ENCODE results near the gene CDC27. TPM values are rescaled to one million over a fixed set of nuclear protein-coding genes. Genes with fewer than 3 reads are reported as not detected.

The CDC27 gene
- polyA plus RNA-seq, 1 donor (not counting 4 experiments of a cell fraction or from before 2014, with no cell fraction given): 95.6 TPM

DNA sequence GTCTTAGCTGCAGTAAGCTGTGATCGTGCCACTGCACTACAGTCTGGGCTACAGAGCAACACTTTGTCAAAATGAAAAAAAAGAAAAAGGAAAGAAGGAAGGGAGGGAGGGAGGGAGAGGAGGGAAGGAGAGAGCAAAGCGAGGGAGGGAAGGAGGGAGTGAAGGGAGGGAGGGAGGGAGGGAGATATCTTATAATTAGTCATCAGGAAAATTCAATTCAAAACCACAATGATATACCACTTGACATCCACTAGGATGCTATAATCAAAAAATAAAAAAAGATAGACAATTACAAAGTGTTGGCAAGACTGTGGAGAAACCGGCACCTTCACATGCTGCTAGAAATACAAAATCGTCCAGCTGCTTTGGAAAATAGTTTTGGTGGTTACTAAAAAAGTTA, 93.8 kb downstream of the CDC27 start:
- H3K9me3 ChIP-seq (ENCODE audit: control insufficient read depth, low read depth, low read length): no peaks in the 10 kb centered on the region
- H4K20me1 ChIP-seq (ENCODE audit: control insufficient read depth, extremely low read depth, insufficient read depth, low read length): no peaks in the 10 kb centered on the region
- FAIRE-seq (no peak), DNase-seq (ENCODE audit: low read depth, low spot score) (no peak)
- TF ChIP-seq EZH2 (IDR thresholded peaks at IDR 0.05; ENCODE audit: low read length): no peak
- H3K9me1 ChIP-seq (ENCODE audit: control insufficient read depth, extremely low read depth, insufficient read depth, low read length): no peaks in the 10 kb centered on the region
- H3K4me1 ChIP-seq (ENCODE audit: control insufficient read depth, extremely low read depth, insufficient read depth, low read length): no peaks in the 10 kb centered on the region
- no peak overlapping the region for H3K4me3 ChIP-seq (ENCODE audit: control insufficient read depth in 2 of 3, extremely low read depth in 1 of 3, insufficient read depth in 2 of 3, low read depth in 1 of 3, low read length in 3 of 3)
- no peak overlapping the region for H2AFZ ChIP-seq (ENCODE audit: control insufficient read depth, low read length)
- H3K27me3 ChIP-seq (ENCODE audit: control insufficient read depth, extremely low read depth, insufficient read depth, low read length): no peaks in the 10 kb centered on the region
- H3K9ac ChIP-seq (ENCODE audit: control insufficient read depth, extremely low read depth, insufficient read depth, low read length): no peak overlapping the region
- H3K4me2 ChIP-seq (ENCODE audit: control insufficient read depth, extremely low read depth, insufficient read depth, low read depth, low read length): no peak overlapping the region
- dilution Hi-C loops (cut with MboI; ENCODE audit: extremely low pct_ligation_motif_present, low sequenced_read_pairs): no loop called here
- no peaks in the 10 kb centered on the region for H3K36me3 ChIP-seq (ENCODE audit: control insufficient read depth in 2 of 2, extremely low read depth in 1 of 2, insufficient read depth in 2 of 2, low read length in 2 of 2)
- H3K79me2 ChIP-seq (ENCODE audit: control insufficient read depth, insufficient read depth, low read length): peaks cover 15% of the 10 kb centered on the region
- H3K27ac ChIP-seq (ENCODE audit: control insufficient read depth, insufficient read depth, low read length): no peak overlapping the region

DNA sequence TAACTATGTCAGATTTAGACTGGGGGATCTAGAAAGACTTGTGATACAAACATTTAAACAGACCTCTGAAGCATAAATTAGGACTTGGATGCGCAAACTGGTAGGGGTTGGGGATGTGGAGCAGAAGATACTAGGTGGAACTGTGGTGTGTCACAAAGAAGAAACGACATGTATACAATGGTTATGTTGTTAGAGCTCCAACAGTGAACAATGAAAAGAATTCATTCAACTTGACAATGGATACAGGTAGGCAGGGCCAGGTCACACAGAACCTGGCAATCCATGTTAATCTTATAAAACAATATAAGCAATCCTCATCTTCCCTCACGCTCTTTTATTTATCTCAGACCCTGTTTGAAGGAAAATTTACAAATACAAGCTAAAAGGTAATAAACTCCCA, 102.0 kb downstream of the CDC27 start:
- H2AFZ ChIP-seq (ENCODE audit: control insufficient read depth, low read length): no peak overlapping the region
- H3K27me3 ChIP-seq (ENCODE audit: control insufficient read depth, extremely low read depth, insufficient read depth, low read length): no peaks in the 10 kb centered on the region
- TF ChIP-seq, protein P1, sequence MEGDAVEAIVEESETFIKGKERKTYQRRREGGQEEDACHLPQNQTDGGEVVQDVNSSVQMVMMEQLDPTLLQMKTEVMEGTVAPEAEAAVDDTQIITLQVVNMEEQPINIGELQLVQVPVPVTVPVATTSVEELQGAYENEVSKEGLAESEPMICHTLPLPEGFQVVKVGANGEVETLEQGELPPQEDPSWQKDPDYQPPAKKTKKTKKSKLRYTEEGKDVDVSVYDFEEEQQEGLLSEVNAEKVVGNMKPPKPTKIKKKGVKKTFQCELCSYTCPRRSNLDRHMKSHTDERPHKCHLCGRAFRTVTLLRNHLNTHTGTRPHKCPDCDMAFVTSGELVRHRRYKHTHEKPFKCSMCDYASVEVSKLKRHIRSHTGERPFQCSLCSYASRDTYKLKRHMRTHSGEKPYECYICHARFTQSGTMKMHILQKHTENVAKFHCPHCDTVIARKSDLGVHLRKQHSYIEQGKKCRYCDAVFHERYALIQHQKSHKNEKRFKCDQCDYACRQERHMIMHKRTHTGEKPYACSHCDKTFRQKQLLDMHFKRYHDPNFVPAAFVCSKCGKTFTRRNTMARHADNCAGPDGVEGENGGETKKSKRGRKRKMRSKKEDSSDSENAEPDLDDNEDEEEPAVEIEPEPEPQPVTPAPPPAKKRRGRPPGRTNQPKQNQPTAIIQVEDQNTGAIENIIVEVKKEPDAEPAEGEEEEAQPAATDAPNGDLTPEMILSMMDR (optimal IDR thresholded peaks at IDR 0.05 in 1 of 3, IDR thresholded peaks at IDR 0.05 in 1 of 3, conservative IDR thresholded peaks at IDR 0.05 in 1 of 3; ENCODE audit: extremely low read depth in 1 of 3, insufficient read depth in 2 of 3, low read length in 3 of 3): no peak
- TF ChIP-seq EZH2 (IDR thresholded peaks at IDR 0.05; ENCODE audit: low read length): no peak
- FAIRE-seq: no peak
- H3K9me1 ChIP-seq (ENCODE audit: control insufficient read depth, extremely low read depth, insufficient read depth, low read length): no peaks in the 10 kb centered on the region
- H3K4me1 ChIP-seq (ENCODE audit: control insufficient read depth, extremely low read depth, insufficient read depth, low read length): no peaks in the 10 kb centered on the region
- no peaks in the 10 kb centered on the region for H4K20me1 ChIP-seq (ENCODE audit: control insufficient read depth, extremely low read depth, insufficient read depth, low read length)
- peaks cover 7% of the 10 kb centered on the region for H3K79me2 ChIP-seq (ENCODE audit: control insufficient read depth, insufficient read depth, low read length)
- DNase-seq (ENCODE audit: low read depth, low spot score): no peak
- H3K9ac ChIP-seq (ENCODE audit: control insufficient read depth, extremely low read depth, insufficient read depth, low read length): no peak overlapping the region
- H3K4me2 ChIP-seq (ENCODE audit: control insufficient read depth, extremely low read depth, insufficient read depth, low read depth, low read length): no peak overlapping the region
- H3K4me3 ChIP-seq (ENCODE audit: control insufficient read depth in 2 of 3, extremely low read depth in 1 of 3, insufficient read depth in 2 of 3, low read depth in 1 of 3, low read length in 3 of 3): no peak overlapping the region
- no peaks in the 10 kb centered on the region for H3K9me3 ChIP-seq (ENCODE audit: control insufficient read depth, low read depth, low read length)
- dilution Hi-C loops (cut with MboI; ENCODE audit: extremely low pct_ligation_motif_present, low sequenced_read_pairs): no loop called here
- H3K36me3 ChIP-seq (ENCODE audit: control insufficient read depth in 2 of 2, extremely low read depth in 1 of 2, insufficient read depth in 2 of 2, low read length in 2 of 2): no peaks in the 10 kb centered on the region
- no peak overlapping the region for H3K27ac ChIP-seq (ENCODE audit: control insufficient read depth, insufficient read depth, low read length)

DNA sequence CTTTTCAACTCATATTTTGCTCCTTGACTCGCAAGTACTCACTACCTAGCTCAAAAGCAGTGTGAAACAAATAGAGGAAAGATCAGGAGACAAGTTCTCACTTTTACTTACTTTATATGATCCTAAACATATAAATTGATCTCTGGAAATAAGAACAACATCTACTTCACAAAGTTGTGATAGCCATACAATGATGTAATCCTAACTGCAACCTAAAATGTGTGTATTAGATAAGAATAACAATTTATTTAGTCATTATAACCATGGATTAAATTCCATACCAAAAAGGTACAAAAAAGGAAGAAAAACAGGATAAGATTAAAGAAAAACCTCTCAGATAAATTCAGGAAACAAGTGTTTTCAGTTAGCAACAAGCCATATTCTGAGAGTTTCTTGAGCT, 103.4 kb downstream of the CDC27 start:
- no peak for TF ChIP-seq EZH2 (IDR thresholded peaks at IDR 0.05; ENCODE audit: low read length)
- TF ChIP-seq, protein P1 (optimal IDR thresholded peaks at IDR 0.05 in 1 of 3, IDR thresholded peaks at IDR 0.05 in 1 of 3, conservative IDR thresholded peaks at IDR 0.05 in 1 of 3; ENCODE audit: extremely low read depth in 1 of 3, insufficient read depth in 2 of 3, low read length in 3 of 3): no peak
- H3K36me3 ChIP-seq (ENCODE audit: control insufficient read depth in 2 of 2, extremely low read depth in 1 of 2, insufficient read depth in 2 of 2, low read length in 2 of 2): no peaks in the 10 kb centered on the region
- H3K9me1 ChIP-seq (ENCODE audit: control insufficient read depth, extremely low read depth, insufficient read depth, low read length): no peaks in the 10 kb centered on the region
- H3K4me1 ChIP-seq (ENCODE audit: control insufficient read depth, extremely low read depth, insufficient read depth, low read length): no peaks in the 10 kb centered on the region
- no peak overlapping the region for H3K9ac ChIP-seq (ENCODE audit: control insufficient read depth, extremely low read depth, insufficient read depth, low read length)
- no peak for DNase-seq (ENCODE audit: low read depth, low spot score)
- H2AFZ ChIP-seq (ENCODE audit: control insufficient read depth, low read length): no peak overlapping the region
- no peak overlapping the region for H3K4me3 ChIP-seq (ENCODE audit: control insufficient read depth in 2 of 3, extremely low read depth in 1 of 3, insufficient read depth in 2 of 3, low read depth in 1 of 3, low read length in 3 of 3)
- peaks cover 5% of the 10 kb centered on the region for H3K79me2 ChIP-seq (ENCODE audit: control insufficient read depth, insufficient read depth, low read length)
- H3K4me2 ChIP-seq (ENCODE audit: control insufficient read depth, extremely low read depth, insufficient read depth, low read depth, low read length): no peak overlapping the region
- no peak overlapping the region for H3K27ac ChIP-seq (ENCODE audit: control insufficient read depth, insufficient read depth, low read length)
- no peak for FAIRE-seq
- no peaks in the 10 kb centered on the region for H3K9me3 ChIP-seq (ENCODE audit: control insufficient read depth, low read depth, low read length)
- no peaks in the 10 kb centered on the region for H4K20me1 ChIP-seq (ENCODE audit: control insufficient read depth, extremely low read depth, insufficient read depth, low read length)
- dilution Hi-C loops (cut with MboI; ENCODE audit: extremely low pct_ligation_motif_present, low sequenced_read_pairs): no loop called here
- H3K27me3 ChIP-seq (ENCODE audit: control insufficient read depth, extremely low read depth, insufficient read depth, low read length): no peaks in the 10 kb centered on the region

Data from keratinocyte (primary cell).